Testis (tissue), 3 donors: ENCODE measurements around the gene ELAVL4. TPM values are rescaled to one million over a fixed set of nuclear protein-coding genes. Genes with fewer than 3 reads are reported as not detected.

Experiments used
- DNase-seq: peaks from one replicate; pipeline ENCODE4 v3.0.0-alpha.2; 2019
- H3K27ac ChIP-seq, 2 donors: fragments of 200-600 bp; sonication (generic); one replicate each; pipeline ENCODE4 v1.5.1; 2019
- H3K27me3 ChIP-seq: fragments of 200-600 bp; sonication (generic); one replicate; pipeline ENCODE4 v1.5.1; 2019
- H3K36me3 ChIP-seq: fragments of 200-600 bp; sonication (generic); one replicate; pipeline ENCODE4 v1.5.1; 2017; ENCODE audit warnings: low read depth; ENCODE audit errors: missing control alignments
- H3K4me1 ChIP-seq: fragments of 200-600 bp; sonication (generic); one replicate; pipeline ENCODE4 v1.5.1; 2019
- H3K4me3 ChIP-seq, 2 donors: fragments of 200-600 bp; sonication (generic); one replicate each; pipeline ENCODE4 v1.5.1; 2017 to 2019
- H3K9me3 ChIP-seq: fragments of 200-600 bp; sonication (generic); one replicate; pipeline ENCODE4 v1.5.1; 2017
- CTCF ChIP-seq, 3 experiments: fragments of 450-650 bp in 2 of 3; fragments of 200-600 bp in 1 of 3; sonication (generic) in 1 of 3; IDR thresholded peaks; one replicate each; pipeline ENCODE4 v1.5.1; 2016 to 2019; ENCODE audit warnings: antibody characterized with exemption in 3 of 3, mild to moderate bottlenecking in 2 of 3, moderate library complexity in 1 of 3
- POLR2A ChIP-seq: fragments of 450-650 bp; IDR thresholded peaks from one replicate; pipeline ENCODE4 v1.6.1; 2017; ENCODE audit warnings: antibody characterized with exemption, mild to moderate bottlenecking, moderate library complexity
- WGBS, 2 donors: methylation state at CpG; one replicate each; pipeline ENCODE4 v1.1.5; 2018; 5-methylcytosine and 5-hydroxymethylcytosine counted together
- intact Hi-C: fragments of 100-400 bp; cut with DNase I; formaldehyde crosslinking; loops from one replicate; pipeline ENCODE4 v1.15.1; 2023; ENCODE audit warnings: low total_unique reads
- polyA plus RNA-seq: library from polyadenylated mRNA; stranded (reverse); fragments of 350-450 nt; fragmentation: Illumina TruSeq; extraction: RNeasy Lipid Tissue Mini Kit (QIAGEN cat#74804); gene quantifications from one replicate; pipeline ENCODE4 v1.2.3, GENCODE V29; 2014; ENCODE audit warnings: low read depth, low replicate concordance; ENCODE audit not compliant: insufficient read depth
- total RNA-seq, 2 donors: library from RNA; depleted of rRNA; stranded (reverse); fragments of >200 nt; gene quantifications; one replicate each; pipeline ENCODE4 v1.2.3, GENCODE V29; 2016

ELAVL4 gene
- total and polyA plus RNA-seq, 3 donors from 2014 or later, result 9.0 to 21.0 (median 12.1) TPM

- no peaks in the 10 kb centered on the region for H3K4me1 ChIP-seq
- H3K27me3 ChIP-seq, result no peaks in the 10 kb centered on the region
- no peak overlapping the region for H3K4me3 ChIP-seq
- H3K27ac ChIP-seq, result no peak overlapping the region
- no peak for DNase-seq
- no peaks in the 10 kb centered on the region for H3K36me3 ChIP-seq
- H3K9me3 ChIP-seq, result no peaks in the 10 kb centered on the region
- 50 to 54% methylated on average over 4 of the region's 4 CpGs for WGBS, 2 donors
- intact Hi-C loops, result no loop called here
- TF ChIP-seq CTCF (IDR thresholded peaks at IDR 0.05), result no peak
- no peak for TF ChIP-seq POLR2A
These were observed 38.6 kb downstream of the ELAVL4 start for GRCh38 chr1:50147191-50147850.

DNA sequence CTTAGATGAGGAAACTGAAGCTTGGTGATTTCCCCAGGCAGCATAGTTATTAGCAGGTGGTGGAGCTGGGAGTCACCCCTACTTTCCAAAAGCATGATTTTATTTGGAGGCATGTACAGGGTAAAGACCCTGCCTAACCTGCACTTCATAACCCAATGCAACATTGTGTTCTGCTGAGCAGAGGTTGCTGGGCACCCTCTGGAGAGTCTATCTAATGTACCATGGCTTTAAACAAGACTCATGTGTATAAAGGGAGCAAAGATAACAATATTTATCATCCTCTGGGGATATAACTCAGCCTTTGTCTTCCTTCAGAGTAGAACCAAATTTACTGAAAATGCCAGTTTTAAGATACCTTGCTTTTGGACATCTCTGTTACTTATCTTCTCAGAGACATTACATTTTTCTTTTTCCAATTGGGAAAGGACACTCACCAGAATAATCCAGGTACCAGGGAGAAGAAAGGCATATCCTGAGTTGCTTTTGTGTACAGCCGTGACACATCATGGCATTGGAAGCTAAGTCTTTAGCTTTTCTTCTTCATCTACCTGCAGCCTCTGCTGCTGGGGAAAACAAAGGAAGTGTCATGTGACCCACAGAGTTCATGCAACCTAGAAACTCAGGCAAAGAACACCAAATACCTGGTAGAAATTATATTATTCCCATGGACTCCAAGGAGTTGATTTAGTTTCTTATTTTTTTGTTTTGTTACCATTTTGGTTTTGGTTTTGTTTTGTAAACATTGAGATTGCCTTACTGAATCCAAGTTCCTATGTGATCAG, 39.6 kb downstream of the ELAVL4 start:
- Histone ChIP-seq H3K9me3 (no peaks in the 10 kb centered on the region), H3K36me3 (no peaks in the 10 kb centered on the region), H3K27ac (no peak overlapping the region), H3K27me3 (no peaks in the 10 kb centered on the region), H3K4me3 (no peak overlapping the region), H3K4me1 (no peaks in the 10 kb centered on the region)
- TF ChIP-seq POLR2A (no peak), CTCF (IDR thresholded peaks at IDR 0.05) (no peak)
- intact Hi-C loops, result no loop called here
- no peak for DNase-seq
- 75 to 95% methylated on average over 1 of the region's 1 CpG for WGBS, 2 donors

DNA sequence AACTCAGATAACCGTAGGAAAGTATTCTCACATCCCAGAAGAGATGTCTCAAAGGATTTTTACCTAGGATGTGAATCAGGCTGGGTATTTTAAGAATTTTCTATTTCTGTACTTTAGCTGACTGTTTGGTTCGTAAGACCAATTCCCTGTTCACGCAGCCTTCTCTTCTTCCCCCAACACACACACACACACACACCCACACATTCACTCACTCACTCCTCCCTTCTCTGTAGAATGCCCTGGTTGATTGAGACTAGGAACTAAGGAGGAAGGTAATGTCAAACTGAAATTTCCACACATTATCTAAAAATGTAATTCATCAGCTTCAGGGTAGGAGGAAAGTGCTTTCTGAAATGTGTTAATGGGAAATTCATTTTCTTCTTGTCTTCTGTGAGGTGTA, 43.5 kb downstream of the ELAVL4 start:
- Histone ChIP-seq H3K4me1 (no peaks in the 10 kb centered on the region), H3K4me3 (no peak overlapping the region), H3K9me3 (no peaks in the 10 kb centered on the region), H3K27ac (no peak overlapping the region), H3K27me3 (no peaks in the 10 kb centered on the region), H3K36me3 (no peaks in the 10 kb centered on the region)
- WGBS, 2 donors, result 49 to 71% methylated on average over 3 of the region's 3 CpGs
- intact Hi-C loops, result no loop called here
- TF ChIP-seq POLR2A, result no peak
- TF ChIP-seq CTCF (IDR thresholded peaks at IDR 0.05), result no peak
- DNase-seq, result no peak

DNA sequence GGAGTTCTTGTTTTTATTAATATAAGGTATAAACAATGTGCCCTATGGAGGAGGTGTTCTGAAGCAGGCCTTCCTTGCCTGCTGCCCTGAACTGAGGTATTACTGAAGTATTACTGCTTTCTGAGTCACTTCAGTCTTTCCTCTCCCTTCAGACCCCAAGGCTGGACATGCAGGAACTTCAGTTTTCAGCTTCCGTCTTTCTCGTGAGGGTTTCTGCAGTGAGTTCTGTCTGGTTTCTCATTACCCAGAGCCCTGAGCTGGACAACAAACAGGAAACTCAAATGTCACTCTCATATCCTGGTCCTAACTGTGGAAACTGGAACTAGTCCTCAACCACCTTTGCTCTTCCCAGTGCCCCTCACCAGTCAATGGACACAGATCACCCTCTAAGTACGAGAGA, 46.8 kb downstream of the ELAVL4 start:
- Histone ChIP-seq H3K36me3 (no peaks in the 10 kb centered on the region), H3K4me3 (no peak overlapping the region), H3K9me3 (no peaks in the 10 kb centered on the region), H3K4me1 (no peaks in the 10 kb centered on the region), H3K27me3 (no peaks in the 10 kb centered on the region), H3K27ac (no peak overlapping the region)
- TF ChIP-seq POLR2A (no peak), CTCF (IDR thresholded peaks at IDR 0.05) (no peak)
- no peak for DNase-seq
- intact Hi-C loops, result no loop called here
- WGBS, 2 donors, result 76 to 83% methylated on average over 3 of the region's 3 CpGs
